Myocyte (in vitro differentiated cells): ENCODE results near the gene DNAH2. TPM values are rescaled to one million over a fixed set of nuclear protein-coding genes. Genes with fewer than 3 reads are reported as not detected.
A peak's percentile ranks its signal among the peaks of the same experiment; 100 is the strongest.

ENCODE experiments used
- DNase-seq: peaks from one replicate; pipeline ENCODE4 v3.0.0-alpha.2; 2012; ENCODE audit warnings: low read depth
- total RNA-seq: library from RNA; depleted of rRNA; stranded (reverse); fragments of >200 nt; gene quantifications from 2 replicates; pipeline ENCODE4 v1.2.3, GENCODE V29; 2014

DNAH2 gene
- total RNA-seq, 1 donor from 2014 or later, result 0.11 TPM

DNA sequence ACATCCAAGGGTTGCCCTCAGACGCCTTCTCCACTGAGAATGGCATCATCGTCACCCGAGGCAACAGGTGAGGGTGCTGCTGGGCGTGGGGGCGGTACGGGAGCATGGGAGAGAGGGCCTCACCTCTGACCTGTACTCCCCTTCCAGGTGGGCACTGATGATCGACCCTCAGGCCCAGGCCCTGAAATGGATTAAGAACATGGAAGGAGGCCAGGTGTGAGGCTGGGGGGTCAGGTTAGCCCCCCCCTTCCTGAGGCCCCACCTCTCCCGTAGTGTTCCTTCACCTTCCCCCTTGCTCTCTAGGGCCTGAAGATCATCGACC, 100.1 kb downstream of the DNAH2 start:
- no peak for DNase-seq

DNA sequence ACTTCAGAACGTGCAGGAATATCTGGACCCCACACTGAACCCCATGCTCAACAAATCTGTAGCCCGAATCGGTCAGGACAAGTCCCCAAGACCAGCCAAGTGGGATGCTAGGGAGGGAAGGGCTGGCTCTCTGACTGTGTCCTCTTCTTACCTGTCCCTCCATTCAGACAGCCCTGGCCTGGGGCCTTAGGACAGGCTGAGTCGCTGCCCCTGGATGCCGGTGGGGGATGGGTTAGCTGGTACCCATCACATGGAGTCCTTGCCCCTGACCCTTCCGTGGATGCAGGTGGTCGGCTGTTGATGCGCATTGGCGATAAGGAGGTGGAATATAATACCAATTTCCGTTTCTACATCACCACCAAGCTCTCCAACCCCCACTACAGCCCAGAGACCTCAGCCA, 100.5 kb downstream of the DNAH2 start:
- DNase-seq, result no peak

DNA sequence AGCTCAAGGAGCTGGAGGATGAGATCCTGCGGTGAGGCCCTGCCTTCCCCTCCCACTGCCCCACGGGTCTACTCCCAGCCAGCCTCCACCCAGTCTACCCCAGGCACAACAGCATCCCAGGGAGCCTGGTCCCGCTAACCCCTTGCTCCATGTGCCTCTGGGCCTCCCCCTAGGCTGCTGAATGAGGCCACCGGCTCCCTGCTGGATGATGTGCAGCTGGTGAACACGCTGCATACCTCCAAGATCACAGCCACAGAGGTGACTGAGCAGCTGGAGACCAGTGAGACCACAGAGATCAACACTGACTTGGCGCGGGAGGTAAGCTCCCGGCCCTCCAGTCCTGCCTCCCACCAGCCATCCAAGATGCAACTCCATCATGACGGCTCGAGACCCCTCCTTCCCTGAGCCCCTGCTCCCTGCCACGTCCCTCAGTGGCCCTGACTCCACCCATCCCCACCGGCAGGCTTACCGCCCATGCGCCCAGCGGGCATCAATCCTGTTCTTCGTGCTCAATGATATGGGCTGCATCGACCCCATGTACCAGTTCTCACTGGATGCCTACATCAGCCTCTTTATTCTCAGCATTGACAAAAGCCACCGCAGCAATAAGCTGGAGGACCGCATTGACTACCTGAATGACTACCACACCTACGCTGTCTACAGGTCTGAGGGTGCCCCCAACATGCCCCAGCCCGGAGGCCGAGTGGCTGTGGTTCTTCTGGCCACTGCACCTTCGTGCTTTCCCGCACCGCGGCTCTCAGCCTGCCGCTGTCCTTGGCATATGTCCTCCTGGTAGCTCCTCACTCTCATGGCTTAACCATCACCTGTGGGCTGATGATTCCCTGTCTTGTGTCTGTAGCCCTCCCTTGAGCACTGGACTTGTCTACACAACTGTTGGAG, 101.5 kb downstream of the DNAH2 start:
- no peak for DNase-seq

DNA sequence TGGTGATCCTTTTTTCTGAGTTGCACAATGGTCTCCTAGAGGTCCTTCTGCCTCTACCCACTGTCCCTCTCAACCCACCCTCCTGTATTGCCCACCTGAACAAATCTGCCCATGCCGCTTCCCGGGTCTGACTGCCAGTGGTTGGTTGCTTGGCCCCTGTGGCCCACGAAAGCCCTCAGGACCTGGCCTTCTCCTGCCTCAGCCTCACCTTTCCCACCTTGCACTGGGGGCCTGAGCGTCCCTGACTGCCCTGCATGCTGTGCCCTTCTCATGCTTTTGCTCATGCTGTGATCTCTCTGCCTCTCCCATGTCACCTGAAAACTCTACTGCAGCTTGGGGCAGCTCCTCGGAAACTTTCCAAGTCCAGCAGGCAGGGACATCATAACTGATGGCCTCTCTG, 102.7 kb downstream of the DNAH2 start:
- no peak for DNase-seq

DNA sequence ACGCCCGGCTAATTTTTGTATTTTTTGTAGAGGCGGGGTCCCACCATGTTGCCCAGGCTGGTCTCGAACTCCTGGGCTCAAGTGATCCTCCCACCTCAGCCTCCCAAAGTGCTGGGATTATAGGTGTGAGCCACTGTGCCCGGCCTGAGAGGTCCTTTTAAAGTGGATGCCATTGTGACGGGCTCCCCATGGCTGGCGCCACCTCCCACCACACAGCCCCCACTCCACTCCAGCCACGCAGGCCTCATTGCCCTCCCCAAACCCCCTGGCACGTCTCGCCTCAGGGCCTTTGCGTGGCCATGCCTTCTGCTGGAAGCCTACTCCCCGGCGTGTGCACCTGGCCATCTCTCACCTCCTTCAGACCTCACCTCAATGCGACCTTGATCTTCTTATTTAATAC, 104.6 kb downstream of the DNAH2 start:
- no peak for DNase-seq

DNA sequence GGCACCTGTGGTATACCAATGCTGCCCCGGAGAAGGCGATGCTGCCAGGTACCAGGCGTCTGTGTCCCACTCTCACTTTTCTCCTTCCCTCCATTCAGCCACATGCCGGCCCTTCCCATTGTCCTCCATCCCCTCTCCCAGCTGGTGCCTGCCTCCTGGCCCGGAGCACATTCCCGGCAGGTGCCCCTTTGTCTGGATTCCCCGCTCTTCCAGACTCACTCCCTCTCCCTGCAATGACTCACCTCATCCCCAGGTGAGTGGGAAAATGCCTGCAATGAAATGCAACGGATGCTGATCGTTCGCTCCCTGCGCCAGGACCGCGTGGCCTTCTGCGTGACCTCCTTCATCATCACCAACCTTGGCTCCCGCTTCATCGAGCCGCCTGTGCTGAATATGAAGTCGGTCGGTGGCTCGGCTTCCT, 106.0 kb downstream of the DNAH2 start:
- no peak for DNase-seq

DNA sequence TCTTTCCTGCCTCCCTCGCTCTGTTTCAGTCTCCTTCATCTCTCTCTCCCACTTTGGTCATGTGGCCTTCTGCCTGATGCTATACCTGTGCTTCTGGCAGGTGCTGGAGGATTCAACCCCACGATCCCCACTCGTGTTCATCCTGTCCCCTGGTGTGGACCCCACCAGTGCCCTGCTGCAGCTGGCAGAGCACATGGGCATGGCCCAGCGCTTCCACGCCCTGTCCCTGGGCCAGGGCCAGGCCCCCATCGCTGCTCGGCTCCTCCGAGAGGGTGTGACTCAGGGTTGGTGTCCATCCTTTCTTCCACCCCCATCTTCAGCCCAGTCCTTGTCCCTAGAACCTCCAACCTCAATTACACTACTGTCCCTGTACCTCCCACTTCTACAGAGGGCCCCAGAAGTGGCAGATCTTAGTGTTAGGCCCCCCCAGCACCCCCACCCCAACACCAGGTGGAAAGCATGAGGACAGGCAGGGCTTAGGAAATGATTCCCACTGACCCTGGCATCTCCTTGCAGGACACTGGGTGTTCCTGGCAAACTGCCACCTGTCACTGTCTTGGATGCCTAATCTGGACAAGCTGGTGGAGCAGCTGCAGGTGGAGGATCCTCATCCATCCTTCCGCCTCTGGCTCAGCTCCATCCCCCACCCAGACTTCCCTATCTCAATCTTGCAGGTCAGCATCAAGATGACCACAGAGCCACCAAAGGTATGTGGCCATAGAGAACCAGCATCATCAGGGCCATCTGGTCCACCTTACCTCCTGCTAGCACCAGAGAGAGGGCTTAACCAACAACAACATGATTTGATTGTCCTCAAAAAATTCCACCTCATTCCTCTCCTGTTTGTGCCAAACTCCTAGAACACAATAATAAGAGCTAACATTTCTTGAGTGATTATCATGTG, 106.7 kb downstream of the DNAH2 start:
- DNase-seq, result no peak

DNA sequence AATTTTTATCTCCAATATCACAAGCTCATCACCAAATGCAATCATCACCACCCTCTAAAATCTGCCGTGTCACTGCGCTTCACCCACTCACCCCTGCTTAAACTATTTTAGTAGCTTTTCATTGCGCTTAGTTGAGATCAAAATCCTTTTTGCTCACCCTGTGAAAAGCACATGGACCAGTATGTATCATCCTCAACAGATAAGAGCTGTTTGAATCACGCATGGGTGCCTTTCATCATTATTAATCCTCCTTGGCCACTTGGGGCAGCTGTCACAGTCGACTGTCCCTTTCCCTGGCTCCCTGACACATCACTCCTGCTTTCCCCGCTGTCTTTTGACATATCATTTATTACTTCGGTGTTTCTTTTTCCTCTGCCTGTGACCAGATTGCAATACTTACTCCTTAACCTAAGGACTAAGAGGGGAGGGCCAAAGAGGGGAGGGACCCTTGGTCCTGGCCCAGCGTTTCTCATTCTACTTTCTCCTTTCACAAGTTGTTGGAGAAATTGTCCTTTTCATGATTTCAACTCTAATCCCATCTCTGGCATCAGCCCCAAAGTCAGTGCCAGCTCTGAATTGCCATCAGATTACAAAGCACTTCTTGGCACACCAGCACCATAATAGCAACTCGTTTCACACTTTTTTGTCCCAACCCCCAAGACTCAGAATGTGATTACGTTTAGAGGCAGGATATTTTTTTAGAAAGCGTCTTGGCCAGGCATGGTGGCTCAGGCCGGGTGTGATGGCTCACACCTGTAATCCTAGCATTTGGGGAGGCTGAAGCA, 107.9 kb downstream of the DNAH2 start:
- DNase-seq, result peak; percentile 57

DNA sequence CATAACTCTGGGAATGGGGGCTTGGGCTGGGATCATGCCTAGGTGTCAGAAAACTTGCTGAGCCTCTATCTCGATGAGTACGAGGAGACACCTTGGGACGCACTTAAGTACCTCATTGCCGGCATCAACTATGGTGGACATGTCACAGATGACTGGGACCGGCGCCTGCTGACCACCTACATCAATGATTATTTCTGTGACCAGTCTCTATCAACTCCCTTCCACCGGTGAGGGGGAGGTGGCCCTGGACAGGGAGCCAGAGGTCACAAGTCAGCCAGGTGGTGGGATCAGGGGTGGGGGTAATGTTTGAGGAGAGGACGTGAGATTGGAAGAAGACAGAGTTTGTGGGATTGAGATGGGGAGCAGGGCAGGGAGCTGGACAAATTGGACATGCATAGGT, 113.1 kb downstream of the DNAH2 start:
- no peak for DNase-seq

DNA sequence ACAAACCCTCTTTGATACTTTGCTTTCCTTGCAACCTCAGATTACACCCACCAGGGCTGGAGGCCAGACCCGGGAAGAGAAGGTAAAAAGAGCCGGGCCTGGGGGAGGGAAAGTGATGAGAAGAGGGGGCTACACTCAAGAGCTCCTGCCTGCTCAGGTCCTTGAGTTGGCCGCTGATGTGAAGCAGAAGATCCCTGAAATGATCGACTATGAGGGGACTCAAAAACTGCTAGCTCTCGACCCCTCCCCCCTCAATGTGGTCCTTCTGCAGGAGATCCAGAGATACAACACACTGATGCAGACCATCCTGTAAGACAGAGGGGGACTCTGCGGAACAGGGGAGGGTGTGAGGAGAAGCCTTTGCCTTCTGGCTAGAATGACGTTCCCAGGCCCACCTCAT, 113.7 kb downstream of the DNAH2 start:
- no peak for DNase-seq

DNA sequence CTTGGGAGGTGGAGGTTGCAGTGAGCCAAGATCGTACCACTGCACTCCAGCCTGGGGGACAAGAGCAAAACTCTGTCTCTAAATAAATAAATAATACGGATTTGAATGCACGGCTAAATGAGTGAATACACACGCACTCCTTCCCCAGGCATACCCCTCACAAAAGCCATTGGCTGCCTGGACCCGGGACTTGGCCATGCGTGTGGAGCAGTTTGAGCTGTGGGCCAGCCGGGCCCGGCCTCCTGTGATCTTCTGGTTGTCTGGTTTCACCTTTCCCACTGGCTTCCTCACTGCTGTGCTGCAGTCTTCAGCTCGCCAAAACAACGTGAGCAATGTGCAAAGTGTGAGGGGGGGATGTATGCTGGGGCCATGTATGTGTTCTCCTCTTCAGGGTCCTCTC, 114.9 kb downstream of the DNAH2 start:
- DNase-seq, result no peak

DNA sequence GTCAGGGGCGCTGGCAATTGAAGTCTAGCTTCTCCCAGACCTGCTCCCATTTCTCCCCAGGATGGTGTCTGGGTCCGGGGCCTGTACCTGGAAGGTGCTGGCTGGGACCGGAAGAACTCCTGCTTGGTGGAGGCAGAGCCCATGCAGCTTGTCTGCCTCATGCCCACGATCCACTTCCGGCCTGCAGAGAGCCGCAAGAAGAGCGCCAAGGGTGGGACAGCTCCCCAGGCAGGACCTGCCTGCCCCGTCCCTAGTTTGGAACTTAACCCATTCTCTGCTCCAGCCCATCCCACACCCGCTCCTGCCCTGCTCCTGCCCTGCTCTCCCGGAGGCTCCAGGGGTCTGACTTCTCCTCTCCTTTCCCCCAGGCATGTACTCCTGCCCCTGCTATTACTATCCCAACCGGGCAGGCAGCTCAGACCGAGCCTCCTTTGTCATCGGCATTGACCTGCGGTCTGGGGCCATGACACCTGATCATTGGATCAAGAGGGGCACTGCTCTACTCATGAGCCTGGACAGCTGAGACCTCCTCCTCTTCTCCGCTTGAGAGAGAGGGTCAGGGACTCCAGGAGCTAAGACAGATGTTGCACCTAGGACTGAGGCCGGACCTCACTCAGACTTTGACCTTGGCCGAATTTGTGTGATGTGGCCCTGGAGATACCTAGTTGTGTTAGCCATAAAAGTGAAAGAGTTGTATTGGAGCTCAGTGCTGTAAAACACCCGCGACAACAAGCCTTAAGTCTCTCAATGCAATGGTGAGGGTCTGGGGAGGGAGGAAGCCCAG, 115.7 kb downstream of the DNAH2 start:
- no peak for DNase-seq

DNA sequence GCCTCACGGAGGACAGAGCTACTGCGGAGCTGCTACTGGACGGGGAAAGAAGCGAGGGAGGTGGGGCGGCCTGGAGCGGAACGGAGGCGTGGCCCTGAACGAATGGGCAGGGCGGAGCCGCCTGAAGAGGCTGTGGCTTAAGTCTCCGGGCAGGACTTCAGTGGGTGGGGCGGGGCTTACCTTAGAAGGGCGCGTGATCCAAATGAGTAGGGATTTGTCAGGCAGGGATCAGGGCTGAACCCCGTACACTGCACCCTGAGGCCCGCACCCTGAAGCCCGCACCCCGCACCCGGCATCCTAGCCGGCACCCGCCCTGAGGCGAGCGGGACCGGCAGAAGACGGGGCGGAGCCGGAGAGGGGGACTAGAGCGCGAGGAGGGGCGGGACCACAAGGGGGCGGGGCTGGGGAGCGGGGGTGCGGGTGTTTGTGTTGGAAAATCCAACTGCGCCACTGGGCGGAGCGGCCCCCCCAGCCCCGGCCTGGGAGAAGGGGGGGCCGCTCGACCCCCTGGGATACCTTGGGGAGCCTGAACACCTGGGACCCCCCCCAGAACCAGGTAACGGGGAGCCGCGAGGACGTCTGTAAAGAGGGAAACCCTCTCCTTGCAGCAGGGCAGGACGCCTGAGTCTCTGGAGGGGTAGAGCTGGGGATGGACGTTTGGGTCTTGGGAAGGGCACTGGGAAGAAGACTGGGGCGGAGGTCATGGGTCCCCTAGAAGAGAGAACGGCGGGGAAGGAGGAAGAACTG, 116.4 kb downstream of the DNAH2 start, which contains the start of gene KDM6B:
Gene KDM6B, plus strand, starts transcription at position 423 of the 747 bp plus-strand sequence. CDS start 11,338 bp downstream, outside the sequence.
- DNase-seq, result peak; percentile 92

DNA sequence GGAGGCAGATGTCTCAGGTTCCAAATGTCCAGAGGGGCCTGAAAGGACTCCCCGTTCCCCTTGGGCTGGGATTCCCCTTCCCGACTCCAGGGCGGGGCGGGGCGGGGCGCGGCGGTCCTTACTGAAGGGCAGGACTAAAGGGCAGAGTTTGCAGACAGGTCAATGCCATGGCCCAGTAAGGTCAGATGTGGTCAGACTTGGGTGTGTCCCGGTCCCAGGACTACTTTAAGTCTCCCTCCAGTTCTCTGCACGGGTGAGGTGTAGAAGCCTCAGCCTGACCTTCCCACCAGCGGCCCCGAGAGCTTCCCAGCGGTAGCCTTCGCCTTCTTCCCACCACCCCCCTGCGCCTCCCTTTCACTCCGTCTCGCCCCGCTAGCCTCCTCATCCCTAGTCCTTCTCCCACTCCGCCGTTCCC, 117.0 kb downstream of the DNAH2 start:
- DNase-seq, result peak; percentile 45

DNA sequence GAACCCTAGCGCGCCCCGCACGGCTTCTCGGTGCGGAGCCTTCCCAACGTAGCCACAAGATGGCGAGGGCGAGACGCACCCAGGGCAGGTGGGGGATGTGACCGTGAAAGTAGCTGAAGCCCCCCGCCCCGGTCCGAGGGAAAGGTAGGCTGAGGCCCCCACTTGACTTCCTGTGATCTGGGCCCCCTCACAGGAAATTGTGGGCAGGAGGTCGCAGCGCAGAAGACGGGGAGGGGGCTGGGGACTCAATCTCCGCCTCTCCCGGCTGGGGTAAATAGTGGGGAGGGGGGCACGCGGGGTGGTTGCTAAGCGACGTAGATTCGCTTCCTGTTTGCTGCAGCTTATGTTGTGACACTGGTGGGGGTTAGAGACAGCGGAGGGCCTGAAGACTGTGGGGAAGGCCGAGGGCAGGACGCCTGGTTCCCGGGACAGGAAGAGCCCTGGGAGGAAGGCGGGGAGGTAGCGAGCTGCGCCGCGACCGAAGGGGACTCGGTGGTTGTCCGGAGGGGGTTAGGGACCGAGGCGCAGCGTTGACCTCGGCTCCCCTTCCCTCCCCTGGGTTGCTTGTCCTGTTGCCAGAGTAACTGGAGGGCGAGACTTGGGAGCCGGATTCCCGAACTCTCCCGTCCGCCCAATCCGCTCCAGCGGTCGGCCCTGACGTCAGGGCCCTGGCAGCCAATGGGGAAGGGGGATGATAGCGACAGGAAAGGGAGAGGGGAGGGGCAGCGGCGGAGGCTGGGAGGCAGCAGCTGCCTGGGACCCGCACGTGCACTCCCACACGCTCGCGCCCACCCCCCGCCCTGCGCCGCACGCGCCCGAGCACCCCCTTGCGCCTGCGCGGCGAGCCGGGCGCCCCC, 117.6 kb downstream of the DNAH2 start:
- DNase-seq, result peak; percentile 99

DNA sequence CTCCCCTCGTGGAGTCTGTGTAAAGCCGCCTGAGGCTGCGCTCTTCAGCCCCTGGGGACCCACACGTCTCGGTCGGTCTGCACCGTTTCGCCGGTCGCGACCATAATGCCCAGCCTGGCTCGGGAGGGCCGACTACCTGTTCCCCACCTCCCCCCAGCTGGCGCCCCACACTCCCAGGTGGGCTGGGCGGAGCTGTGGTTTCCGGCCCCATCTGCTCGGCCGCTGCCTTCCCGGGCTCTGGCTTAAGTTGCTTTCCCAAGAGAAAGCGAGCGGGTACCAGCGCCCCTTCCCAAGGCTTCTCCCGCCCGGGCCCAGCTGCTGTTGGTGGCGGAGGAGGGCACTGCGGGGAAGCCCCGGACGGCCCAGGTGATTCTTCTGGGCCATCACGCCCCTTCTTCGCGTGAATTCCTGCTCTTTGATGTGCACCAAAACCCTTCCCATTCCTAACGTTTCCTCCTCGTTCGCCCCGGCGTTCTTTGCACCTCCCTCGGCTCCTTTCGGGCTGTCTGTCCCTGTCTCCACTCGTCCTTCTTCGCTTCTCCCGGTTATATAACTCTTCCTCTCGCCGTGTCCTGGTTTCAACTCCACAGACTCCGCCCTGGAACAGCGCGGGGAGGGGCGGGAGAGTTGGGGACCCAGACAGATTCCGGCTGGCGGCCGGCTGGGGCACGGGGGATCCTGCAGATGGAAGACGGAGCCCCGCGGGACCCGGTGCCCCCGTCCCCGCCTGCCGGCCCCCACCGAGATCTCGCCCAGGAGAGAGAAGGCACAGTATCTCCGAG, 118.5 kb downstream of the DNAH2 start:
- DNase-seq, result peak; percentile 83

DNA sequence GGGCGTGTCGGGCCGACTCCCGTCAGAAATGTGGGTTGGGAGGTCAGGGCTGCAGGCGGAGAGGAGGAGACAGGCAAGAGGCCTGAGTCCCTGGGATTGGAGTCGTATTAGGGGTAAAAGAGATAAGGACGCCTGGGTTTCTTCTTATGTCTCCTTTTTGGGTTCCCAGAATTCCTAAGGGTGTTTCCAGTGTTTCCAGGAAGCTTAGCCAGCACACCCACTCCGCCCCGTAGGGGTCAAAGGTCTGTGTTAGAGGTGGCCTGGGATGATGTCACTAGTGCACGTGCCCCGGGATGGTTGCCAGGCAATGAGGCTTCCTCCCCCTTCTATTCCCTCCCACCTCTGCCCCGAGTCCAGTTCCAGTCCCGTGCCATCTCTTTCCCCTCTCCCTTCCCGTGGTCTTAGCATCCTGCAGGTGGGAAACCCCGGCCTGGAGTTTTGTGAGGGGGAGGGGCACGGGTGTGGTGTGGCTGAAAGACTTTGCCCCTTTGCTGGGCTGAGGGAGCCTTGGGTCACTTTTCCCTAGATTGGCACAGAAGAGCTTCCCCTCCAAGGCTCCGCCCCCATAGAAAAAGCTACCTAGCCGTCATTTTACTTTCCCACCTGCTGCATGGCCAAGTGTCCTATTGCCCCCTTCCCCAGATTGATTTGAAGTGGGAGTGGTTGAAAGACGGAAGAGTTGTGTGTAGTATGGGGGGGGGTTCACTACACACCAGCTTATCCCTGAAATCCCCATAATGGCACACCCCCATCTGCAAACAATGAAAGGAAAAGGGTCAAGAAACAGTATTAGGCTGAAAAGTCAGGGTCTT, 119.3 kb downstream of the DNAH2 start:
- DNase-seq, result peak; percentile 97
